Measurements from ENCODE around the gene FOXP1.
A peak's percentile ranks its signal among the peaks of the same experiment; 100 is the strongest.
"Not testable (repeated sequence)": the region's sequence is repeated elsewhere in the genome, so short reads cannot be mapped to it uniquely, and the experiment has no call there.

Gene FOXP1

GRCh38 chr3:71446260-71446659, 137.3 kb downstream of the FOXP1 start:
- no peak for DNase-seq

GRCh38 chr3:71444861-71445259, 138.7 kb downstream of the FOXP1 start:
- no peak for DNase-seq

DNA sequence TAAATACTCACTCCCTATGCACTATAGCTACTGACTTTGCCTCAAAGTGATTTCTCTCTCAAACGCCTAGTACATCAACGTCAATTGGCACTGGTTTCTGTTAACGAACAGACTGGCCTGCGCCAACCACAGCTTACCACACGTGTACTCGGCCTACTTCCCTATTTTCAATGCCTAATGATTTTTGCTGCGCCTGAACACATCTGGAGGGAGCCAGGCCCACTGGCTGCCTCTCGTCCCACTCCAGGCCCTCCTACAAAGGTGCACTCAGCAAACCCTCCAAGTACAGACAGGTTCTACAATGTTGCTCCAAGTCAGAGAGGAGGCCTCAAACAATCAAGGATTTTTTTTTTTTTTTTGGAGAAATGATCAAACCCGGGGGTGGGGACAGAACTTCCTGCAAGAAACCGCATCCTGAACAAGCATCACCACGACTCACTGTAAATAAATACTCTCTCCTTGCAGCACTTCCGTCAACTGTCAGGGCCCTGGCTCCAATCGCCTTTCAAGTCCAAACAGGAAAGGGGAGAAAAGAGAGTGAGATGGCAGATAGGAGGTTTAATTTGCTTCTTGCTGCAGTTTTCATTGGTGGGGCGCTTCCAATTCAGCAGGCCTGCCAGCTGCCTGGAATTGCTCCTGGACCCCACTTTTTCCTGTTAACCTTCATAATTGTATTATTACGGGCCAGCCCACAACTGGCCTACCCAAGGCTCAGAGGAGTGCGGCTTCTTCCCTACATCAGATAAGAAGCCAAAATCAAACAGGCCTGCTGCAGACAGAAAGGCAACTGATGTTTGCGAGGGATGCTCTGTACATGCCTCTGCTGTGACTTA, 139.3 kb downstream of the FOXP1 start:
- DNase-seq, result peak; percentile 71

DNA sequence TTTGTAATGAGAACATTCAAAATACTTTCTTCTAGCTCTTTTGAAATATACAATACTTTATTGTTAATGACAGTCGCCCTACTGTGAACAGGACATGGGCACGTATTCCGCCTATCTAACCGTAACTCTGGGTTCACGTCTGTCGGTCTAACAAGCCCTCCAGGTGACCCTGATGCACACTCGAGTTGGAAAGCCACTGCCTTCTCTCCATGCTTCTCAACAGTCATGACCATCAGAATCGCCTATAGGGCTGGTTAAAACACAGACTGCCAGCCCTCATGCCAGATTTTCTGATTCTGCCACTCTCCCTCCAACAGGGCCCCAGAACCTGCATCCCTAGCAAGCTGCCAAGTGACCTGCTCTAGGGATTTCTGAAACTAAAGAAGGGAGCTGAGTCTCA, 140.2 kb downstream of the FOXP1 start:
- no peak for DNase-seq

DNA sequence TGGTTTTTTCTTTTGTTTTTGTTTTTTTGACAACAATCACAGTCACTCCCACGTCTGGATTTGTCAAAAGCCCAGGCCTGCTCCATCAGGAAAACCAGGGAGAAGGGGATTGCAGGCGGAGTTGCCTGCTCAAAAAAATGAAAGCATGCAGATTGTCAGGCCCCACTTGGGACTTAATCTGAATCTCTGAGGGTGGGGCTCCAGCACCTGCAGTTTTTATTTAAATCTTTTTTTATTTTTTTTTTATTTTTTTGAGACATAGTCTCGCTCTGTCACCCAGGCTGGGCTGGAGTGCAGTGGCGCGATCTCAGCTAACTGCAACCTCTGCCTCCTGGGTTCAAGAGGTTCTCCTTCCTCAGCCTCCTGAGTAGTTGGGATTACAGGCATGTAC, 140.9 kb downstream of the FOXP1 start:
- DNase-seq, result no peak

- DNase-seq, result no peak
These were observed 141.4 kb downstream of the FOXP1 start for GRCh38 chr3:71441925-71442651.

GRCh38 chr3:71441217-71441924, 142.2 kb downstream of the FOXP1 start:
- no peak for DNase-seq

- DNase-seq, result no peak
These were observed 144.6 kb downstream of the FOXP1 start for GRCh38 chr3:71438904-71439303.

- DNase-seq, result no peak
These were observed 145.3 kb downstream of the FOXP1 start for GRCh38 chr3:71438071-71438685.

DNA sequence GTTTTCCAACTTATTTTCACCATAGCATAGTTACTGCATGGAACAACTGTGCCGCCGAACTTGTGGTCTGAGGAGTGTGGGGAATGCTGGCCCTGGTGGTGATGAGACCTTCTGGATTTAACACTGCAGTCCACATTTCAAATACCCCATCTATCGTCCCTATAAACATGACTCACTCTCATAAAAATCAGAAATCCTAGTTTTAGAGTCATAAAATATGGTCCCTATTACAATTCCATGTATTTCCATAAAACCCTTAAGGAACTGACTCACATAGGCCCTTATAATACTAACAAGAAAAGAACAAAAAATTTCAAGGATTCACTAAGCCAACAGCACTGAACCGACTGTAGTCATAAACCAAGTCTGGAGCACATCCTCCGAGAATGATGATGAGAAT, 147.2 kb downstream of the FOXP1 start:
- no peak for DNase-seq

GRCh38 chr3:71435836-71436235, 147.7 kb downstream of the FOXP1 start:
- not testable (repeated sequence) for DNase-seq

DNA sequence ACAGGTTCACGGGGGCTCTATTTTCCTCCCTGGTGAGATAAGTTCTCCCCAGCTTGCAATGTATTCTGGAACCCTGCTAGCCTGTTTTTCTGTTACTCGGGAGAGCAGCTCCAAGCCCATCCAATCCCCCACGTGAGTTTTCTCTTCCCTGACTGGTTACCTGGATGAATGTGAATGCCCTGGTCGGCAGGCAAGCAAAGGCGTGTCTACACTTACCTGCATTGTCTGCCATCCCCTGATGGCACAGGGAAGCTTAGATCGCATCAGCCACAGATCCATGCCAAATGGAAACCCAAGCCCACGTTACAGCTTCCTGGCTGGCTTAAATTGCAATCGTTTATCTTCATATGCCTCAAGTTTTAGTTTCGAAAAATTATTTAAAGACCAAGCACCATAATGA, 149.9 kb downstream of the FOXP1 start:
- DNase-seq, result no peak

- no peak for DNase-seq
These were observed 151.2 kb downstream of the FOXP1 start for GRCh38 chr3:71432044-71432975.

DNA sequence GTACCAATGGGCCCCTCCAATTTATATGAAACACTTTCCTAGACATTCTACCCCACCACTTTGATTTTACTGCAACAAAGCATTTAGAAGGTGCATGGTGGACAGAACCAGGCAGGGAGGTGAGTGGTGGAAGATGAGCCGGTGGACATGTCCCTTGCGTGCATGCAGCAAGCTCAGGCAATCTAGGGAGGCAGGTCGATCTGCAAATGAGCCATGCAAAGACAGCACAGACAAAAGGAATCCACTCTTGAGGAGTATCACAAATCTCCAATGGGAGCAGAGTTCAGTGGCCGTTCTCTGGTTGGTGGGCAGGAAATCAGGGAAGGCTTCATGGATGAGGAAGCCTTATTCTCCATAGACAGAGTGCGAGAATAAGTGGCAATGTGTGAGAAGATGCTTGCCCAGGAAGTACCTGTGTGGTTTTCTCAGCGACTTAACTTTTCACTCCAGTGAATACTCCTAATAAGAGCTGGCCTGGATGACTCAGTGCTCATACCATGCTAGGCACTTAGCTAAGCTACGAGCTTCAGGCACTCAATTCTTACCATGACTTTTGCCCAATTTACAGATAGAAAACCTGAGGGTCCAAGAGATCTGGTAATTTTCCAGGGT, 152.5 kb downstream of the FOXP1 start:
- no peak for DNase-seq

GRCh38 chr3:71429597-71429988, 153.9 kb downstream of the FOXP1 start:
- no peak for DNase-seq

GRCh38 chr3:71428841-71429596, 154.5 kb downstream of the FOXP1 start:
- no peak for DNase-seq

- DNase-seq, result no peak
These were observed 157.9 kb downstream of the FOXP1 start for GRCh38 chr3:71425491-71426071.

- DNase-seq, result peak; percentile 53
These were observed 160.2 kb downstream of the FOXP1 start for GRCh38 chr3:71423151-71423906.

- DNase-seq, result no peak
These were observed 161.5 kb downstream of the FOXP1 start for GRCh38 chr3:71421820-71422566.
